HuH-7.5 (cell line): ENCODE results near the gene RTEL1.
A peak's percentile ranks its signal among the peaks of the same experiment; 100 is the strongest.
"Not testable (repeated sequence)": the region's sequence is repeated elsewhere in the genome, so short reads cannot be mapped to it uniquely, and the experiment has no call there.

Source experiments
- DNase-seq: peaks from one replicate; pipeline ENCODE4 v3.0.0; 2011; ENCODE audit warnings: low spot score

RTEL1 gene

GRCh38 chr20:63701051-63701328 lies 42.9 kb downstream of the RTEL1 start:
- no peak for DNase-seq

GRCh38 chr20:63701329-63702035 lies 43.4 kb downstream of the RTEL1 start:
- DNase-seq = peak; percentile 22

DNA sequence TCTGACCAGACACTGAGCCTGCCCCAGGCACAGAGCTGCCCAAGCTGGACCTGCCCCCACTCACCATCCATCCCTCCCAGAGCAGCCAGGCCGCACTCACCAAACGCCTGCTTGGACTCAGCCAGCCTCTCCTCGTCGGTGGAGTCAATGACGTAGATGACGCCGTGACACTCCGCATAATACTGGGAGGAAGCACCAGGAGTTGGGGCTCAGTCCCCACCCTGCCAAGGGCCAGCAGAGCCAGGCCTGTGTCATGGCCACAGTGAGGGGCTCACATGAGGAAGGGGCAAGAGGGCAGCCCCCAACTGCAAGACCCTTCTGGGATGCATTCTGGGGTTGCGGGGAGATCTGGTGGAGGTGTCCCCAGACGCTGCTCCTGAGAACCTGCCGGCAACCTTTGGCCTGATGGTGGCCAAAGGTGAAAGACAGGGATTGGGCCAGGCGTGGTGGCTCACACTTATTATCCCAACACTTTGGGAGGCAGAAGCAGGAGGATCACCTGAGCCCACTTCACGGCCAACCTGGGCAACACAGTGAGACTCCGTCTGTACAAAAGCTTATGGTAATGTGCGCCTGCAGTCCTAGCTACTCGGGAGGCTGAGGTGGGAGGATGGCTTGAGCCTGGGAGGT lies 44.0 kb downstream of the RTEL1 start:
- no peak for DNase-seq

DNA sequence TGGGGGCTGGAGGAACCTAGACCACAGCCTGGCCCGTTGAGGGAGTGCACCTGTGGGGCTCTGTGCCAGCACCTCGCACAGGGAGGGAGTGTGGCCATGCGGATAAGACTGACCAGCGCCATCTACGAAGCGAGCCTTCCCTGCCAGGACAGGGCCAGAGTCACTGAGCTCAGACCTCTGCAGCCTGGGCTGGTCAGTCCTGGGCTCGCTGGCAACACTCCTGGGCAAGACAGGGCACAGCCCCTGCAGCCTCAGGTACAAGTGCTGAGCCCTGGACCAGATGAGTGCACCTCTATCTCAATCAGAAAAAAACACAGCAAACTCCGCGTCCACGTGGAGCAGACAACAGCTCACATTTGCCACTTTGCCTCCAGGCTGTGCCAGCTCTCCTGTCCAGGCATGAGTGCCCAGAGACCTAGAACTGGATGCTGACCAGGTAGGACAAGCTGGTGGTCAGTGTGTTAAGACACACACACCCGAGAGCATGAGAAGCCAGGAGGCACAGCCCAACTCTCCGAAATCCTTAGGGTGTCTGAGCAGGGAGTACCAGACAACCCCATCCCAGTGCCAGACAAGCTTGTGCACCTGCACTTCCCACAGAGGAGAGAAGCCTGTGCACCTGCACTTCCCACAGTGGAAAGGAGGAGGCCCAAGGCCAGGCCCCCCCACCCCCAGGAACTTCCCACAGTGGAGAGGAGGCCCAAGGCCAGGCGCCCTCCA lies 44.8 kb downstream of the RTEL1 start:
- DNase-seq = no peak

DNA sequence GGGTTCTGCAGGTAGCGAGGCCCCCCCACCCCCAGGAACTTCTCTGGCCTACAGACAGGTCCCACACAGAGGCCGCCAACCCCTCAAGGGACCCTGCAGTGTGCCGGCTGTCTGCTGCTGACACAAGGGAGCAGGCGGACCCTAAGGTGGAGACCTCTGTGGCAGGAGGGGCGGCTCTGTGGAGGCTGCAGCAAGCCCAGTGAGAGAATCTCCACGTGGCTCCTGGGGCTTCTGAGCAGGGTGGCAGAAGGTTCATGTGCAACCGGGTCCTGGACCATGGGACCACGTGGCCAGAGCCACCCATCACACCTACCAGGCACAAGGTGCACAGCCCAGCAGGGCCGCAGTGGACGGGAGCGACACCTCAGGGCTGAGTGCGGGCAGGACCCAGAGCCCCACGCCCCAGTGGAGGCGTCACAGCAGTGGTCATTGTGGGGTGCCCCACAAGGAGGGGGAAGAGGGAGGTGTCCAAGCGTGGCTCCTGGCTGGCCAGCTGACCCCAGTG lies 45.4 kb downstream of the RTEL1 start:
- DNase-seq = no peak

GRCh38 chr20:63703976-63704748 lies 46.0 kb downstream of the RTEL1 start:
- DNase-seq = no peak

- DNase-seq = no peak
Measured at GRCh38 chr20:63704749-63705117, 46.6 kb downstream of the RTEL1 start.

DNA sequence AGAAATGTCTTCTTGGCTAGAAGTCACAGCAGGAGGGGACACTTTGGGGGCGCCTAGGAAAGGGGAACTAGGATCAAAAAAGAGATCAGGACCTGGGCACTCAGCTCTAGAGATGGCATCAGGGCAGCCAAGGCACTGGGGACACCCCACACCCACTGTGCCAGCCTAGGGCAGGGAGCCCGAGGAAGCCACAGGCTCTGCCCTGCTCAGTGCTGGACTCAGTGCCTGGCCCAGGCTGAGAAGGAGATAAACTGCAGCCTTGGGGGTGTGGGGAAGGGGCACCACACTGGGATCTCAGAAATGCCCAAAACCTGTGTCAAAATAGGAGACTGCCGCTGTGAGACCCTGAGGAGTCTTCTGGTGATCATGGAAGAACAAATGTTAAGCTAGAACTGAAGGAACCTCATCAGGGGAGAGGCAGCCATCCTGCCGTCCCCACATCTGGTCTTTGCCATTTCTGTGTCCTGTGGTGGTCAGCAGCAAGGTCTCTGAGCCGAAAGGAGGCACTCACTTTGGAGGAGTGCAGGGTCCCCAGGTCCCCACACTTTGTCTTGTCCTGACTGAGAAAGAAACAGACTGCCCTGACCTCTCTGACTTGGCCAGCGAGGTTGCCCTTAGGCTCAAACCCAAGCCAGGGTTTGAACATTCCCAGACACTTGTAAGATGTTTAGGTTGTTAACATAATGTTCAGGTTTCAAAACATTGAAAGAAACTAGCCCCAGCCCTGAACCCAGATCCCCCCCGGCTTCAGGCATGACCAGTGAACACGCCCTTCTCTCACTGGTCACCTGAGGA lies 47.3 kb downstream of the RTEL1 start:
- no peak for DNase-seq

DNA sequence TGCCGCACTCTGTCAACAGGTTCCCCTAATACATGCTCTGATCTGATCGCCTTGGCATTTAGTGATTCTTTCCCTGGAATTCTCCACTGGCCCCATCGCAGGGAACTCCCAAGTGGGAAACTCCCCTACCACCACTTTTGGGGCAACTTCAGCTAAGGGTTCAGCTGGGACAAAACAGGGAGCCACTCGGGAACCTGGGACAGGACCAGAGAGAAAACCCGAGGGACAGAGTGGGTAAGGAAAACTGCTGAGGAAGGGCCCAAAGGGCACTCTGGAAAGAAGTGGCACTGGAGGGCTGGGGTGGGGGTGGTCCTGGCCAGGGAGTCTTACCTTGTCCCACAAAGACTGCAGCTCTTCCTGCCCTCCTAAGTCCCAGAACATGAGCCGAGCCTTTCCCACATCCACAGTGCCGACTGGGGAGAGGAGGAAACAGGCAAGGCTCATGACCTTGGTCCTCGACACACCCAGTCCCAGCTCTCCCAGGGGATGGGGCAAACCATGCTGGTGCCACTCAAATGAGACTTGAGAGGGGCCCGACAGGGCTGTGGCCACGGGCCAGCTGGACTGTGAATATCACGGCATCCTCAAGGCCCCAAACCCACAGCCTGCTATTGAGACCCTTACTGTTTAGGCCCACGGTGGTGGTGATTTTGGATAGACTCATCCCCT lies 48.0 kb downstream of the RTEL1 start:
- no peak for DNase-seq

DNA sequence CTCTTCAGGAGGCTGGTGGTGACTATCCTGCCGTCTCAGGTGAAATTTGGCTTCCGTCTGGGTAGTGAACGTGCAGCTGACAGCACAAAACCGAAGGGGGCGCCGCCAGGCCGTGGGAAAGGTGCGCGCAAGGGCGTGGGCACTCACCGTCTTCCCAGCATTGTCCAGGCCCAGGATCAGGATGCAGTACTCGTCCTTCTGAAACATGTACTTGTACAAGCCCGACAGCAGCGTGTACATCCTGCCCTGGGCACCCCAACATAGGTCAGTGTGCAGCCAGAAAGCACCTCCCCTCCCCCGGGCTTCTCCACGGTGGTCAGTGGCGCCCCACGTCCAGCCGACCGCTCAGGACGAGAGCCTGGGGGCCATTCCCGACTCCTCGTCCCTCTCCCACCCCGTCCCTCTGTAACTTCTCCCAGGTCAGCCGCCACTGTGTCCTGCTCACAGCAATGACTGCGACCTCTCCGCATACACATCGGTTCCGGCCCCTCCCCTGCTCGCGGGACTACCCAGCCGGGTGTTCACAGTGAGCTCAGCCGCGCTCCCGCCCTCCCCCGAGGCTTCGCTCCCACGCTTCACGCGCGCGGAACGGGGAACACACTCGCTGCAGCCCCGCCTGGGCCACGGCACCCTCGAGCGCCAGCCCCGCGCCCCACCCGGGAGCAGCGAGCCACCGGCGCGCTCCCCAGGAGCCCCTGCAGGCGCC lies 48.9 kb downstream of the RTEL1 start:
- peak; percentile 77 for DNase-seq

- DNase-seq = peak; percentile 94
Measured at GRCh38 chr20:63707558-63708300, 49.6 kb downstream of the RTEL1 start, which contains the start of the genes ARFRP1 and ZGPAT. ARFRP1 (minus strand) TSS chr20:63707976; CDS start chr20:63707091, 885 bp downstream. ZGPAT (plus strand) TSS chr20:63708039; CDS start chr20:63708581, 542 bp downstream.

DNA sequence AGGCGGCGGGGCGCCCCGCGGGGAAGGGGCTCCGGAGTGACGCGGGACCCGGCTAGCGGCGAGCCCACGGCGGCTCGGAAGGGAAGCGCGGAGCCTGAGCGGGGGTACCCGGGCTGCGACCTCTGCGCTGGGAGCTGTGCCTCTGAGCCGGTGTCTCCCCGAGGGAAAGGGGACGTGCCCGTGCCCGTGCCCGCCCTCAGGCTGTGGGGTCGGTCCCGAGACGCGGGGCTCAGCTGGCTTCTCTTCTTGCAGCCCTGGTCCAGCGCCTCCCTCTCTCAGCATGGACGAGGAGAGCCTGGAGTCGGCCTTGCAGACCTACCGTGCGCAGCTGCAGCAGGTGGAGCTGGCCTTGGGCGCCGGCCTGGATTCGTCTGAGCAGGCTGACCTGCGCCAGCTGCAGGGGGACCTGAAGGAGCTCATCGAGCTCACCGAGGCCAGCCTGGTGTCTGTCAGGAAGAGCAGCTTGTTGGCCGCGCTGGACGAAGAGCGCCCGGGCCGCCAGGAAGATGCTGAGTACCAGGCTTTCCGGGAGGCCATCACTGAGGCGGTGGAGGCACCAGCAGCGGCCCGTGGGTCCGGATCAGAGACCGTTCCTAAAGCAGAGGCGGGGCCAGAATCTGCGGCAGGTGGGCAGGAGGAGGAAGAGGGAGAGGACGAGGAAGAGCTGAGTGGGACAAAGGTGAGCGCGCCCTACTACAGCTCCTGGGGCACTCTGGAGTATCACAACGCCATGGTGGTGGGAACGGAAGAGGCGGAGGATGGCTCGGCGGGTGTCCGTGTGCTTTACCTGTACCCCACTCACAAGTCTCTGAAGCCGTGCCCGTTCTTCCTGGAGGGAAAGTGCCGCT lies 50.4 kb downstream of the RTEL1 start:
- DNase-seq = no peak

GRCh38 chr20:63709149-63709527 lies 51.0 kb downstream of the RTEL1 start:
- no peak for DNase-seq

DNA sequence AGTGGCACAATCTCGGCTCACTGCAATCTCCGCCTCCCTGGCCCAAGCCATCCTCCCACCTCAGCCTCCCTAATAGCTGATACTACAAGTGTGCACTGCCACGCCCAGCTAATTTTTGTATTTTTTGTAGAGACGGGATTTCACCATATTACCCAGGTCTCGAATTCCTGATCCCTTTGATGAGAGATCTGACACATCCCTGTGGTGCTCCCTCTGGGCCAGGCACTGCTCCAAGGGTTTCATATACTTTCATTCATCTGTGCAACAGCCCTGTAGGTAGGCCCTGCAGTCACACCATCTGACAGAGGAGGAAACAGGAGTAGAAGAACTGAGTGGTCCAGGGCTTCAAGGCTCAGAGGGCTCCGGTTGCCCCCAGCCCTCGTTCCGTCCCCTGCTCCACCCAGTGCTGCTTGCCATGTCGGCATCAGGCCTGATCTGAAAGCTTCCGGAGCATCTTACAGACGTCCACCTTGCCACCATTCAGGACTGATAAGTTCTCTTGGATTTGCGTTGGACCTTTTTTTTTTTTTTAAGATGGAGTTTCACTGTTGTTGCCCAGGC lies 53.1 kb downstream of the RTEL1 start:
- DNase-seq = no peak

DNA sequence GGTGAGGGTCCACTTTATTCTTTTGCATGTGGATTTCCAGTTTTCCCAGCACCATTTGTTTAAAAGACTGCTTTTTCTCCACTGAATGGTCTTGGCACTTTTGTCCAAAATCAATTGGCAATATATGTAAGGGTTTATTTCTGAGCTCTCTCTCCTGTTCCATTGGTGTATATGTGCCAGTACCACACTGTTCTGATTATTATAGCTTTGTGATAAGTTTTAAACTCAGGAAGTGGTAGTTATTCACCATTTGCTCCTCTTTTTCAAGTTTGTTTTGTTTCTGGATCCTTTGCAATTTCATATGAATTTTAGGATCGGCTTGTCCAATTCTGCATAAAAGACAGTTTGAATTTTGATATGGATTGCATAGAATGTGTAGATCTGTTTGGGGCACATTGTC lies 54.1 kb downstream of the RTEL1 start:
- no peak for DNase-seq

DNA sequence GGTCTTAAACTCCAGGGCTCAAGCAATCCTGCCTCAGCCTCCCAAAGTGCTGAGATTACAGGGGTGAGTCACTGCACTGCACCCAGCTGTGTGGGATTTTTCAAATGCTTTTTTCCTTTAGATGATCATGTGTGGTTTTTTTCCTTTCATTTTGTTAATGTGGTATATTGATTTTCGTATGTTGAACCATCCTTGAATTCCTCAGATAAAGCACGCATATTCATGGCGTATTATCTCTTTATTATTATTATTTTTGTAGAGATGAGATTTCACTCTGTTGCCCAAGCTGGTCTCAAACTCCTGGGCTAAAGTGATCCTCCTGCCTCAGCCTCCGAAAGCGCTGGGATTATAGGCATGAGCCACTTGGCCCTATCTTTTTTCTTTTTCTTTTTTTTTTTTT lies 56.7 kb downstream of the RTEL1 start:
- no peak for DNase-seq

DNA sequence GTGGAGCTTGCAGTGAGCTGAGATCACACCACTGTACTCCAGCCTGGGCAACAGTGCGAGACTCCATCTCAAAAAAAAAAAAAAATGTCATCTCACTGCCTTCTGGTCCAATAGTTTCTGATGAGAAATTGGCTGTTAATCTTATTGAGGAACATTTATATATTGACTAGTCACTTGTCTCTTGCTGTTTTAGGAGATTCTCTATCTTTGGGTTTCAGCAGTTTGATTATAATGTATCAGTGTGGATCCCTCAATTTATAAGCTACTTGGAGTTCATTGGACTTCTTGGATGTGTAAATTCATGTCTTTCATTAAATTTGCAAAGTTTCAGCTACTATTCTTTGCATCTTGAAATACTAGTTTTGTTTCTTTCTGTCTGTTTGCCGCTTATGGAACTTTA lies 60.9 kb downstream of the RTEL1 start:
- no peak for DNase-seq

DNA sequence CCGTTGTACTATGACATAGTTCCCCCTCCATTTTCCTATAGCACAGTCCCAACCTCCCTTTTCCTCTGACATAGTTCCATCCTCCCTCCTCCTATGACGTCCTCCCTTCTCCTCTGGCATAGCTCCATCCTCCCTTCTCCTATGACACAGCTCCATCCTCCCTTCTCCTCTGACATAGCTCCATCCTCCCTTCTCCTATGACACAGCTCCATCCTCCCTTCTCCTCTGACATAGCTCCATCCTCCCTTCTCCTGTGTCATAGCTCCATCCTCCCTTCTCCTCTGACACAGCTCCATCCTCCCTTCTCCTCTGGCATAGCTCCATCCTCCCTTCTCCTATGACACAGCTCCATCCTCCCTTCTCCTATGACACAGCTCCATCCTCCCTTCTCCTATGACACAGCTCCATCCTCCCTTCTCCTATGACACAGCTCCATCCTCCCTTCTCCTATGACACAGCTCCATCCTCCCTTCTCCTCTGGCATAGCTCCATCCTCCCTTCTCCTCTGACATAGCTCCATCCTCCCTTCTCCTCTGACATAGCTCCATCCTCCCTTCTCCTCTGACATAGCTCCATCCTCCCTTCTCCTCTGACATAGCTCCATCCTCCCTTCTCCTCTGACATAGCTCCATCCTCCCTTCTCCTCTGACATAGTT lies 65.0 kb downstream of the RTEL1 start:
- DNase-seq = not testable (repeated sequence)
